Measurements from ENCODE around the gene HMGCS1.

Gene HMGCS1

GRCh38 chr5:43245724-43246385 lies 67.4 kb downstream of the HMGCS1 start:
- H3K4me3 ChIP-seq (ENCODE audit: low read depth in 1 of 2, low read length in 2 of 2), result no peak overlapping the region
- H3K27me3 ChIP-seq (ENCODE audit: insufficient read depth, low read length, poor library complexity), result peaks cover 10% of the 10 kb centered on the region
- ATAC-seq (ENCODE audit: insufficient read depth, low read depth), result no peak
- no peak overlapping the region for H2AFZ ChIP-seq (ENCODE audit: low read depth, low read length)
- H3K79me2 ChIP-seq (ENCODE audit: insufficient read depth, low read length), result no peaks in the 10 kb centered on the region
- H3K4me1 ChIP-seq (ENCODE audit: insufficient read depth, low read length), result no peaks in the 10 kb centered on the region
- TF ChIP-seq EZH2 (IDR thresholded peaks at IDR 0.05; ENCODE audit: borderline replicate concordance, low read depth, low read length, severe bottlenecking) (no peak), CTCF (IDR thresholded peaks at IDR 0.05; ENCODE audit: borderline replicate concordance, extremely low read depth, low read length, poor library complexity, severe bottlenecking) (no peak)
- H3K27ac ChIP-seq (ENCODE audit: low read length), result no peak overlapping the region
- no peak for DNase-seq
- H3K4me2 ChIP-seq (ENCODE audit: insufficient read depth, low read length), result no peak overlapping the region
- no peaks in the 10 kb centered on the region for H3K36me3 ChIP-seq (ENCODE audit: insufficient read depth, low read length)
- H3K9me3 ChIP-seq (ENCODE audit: insufficient read depth, low read length, severe bottlenecking), result no peaks in the 10 kb centered on the region
- no peak overlapping the region for H3K9ac ChIP-seq (ENCODE audit: low read depth, low read length)
- H4K20me1 ChIP-seq (ENCODE audit: insufficient read depth, low read length), result no peaks in the 10 kb centered on the region

- DNase-seq (no peak), ATAC-seq (ENCODE audit: insufficient read depth, low read depth) (no peak)
- no peak for TF ChIP-seq EZH2 (IDR thresholded peaks at IDR 0.05; ENCODE audit: borderline replicate concordance, low read depth, low read length, severe bottlenecking)
- no peak for TF ChIP-seq CTCF (IDR thresholded peaks at IDR 0.05; ENCODE audit: borderline replicate concordance, extremely low read depth, low read length, poor library complexity, severe bottlenecking)
Measured at GRCh38 chr5:43244823-43245565, 68.2 kb downstream of the HMGCS1 start.

GRCh38 chr5:43243270-43243669 lies 69.9 kb downstream of the HMGCS1 start:
- Histone ChIP-seq H2AFZ (ENCODE audit: low read depth, low read length) (no peak overlapping the region), H3K4me2 (ENCODE audit: insufficient read depth, low read length) (no peak overlapping the region), H3K27me3 (ENCODE audit: insufficient read depth, low read length, poor library complexity) (peaks cover 12% of the 10 kb centered on the region), H4K20me1 (ENCODE audit: insufficient read depth, low read length) (no peaks in the 10 kb centered on the region), H3K79me2 (ENCODE audit: insufficient read depth, low read length) (no peaks in the 10 kb centered on the region), H3K27ac (ENCODE audit: low read length) (no peak overlapping the region), H3K9me3 (ENCODE audit: insufficient read depth, low read length, severe bottlenecking) (no peaks in the 10 kb centered on the region), H3K9ac (ENCODE audit: low read depth, low read length) (no peak overlapping the region), H3K36me3 (ENCODE audit: insufficient read depth, low read length) (no peaks in the 10 kb centered on the region), H3K4me1 (ENCODE audit: insufficient read depth, low read length) (no peaks in the 10 kb centered on the region), H3K4me3 (ENCODE audit: low read depth in 1 of 2, low read length in 2 of 2) (no peak overlapping the region)
- ATAC-seq (ENCODE audit: insufficient read depth, low read depth) (no peak), DNase-seq (no peak)
- TF ChIP-seq CTCF (IDR thresholded peaks at IDR 0.05; ENCODE audit: borderline replicate concordance, extremely low read depth, low read length, poor library complexity, severe bottlenecking) (no peak), EZH2 (IDR thresholded peaks at IDR 0.05; ENCODE audit: borderline replicate concordance, low read depth, low read length, severe bottlenecking) (no peak)

More at GRCh38 chr5:43244823-43245565, 68.2 kb downstream of the HMGCS1 start:
- H3K4me2 ChIP-seq (ENCODE audit: insufficient read depth, low read length), result no peak overlapping the region
- no peaks in the 10 kb centered on the region for H3K9me3 ChIP-seq (ENCODE audit: insufficient read depth, low read length, severe bottlenecking)
- no peaks in the 10 kb centered on the region for H3K36me3 ChIP-seq (ENCODE audit: insufficient read depth, low read length)
- no peak overlapping the region for H3K9ac ChIP-seq (ENCODE audit: low read depth, low read length)
- H3K4me3 ChIP-seq (ENCODE audit: low read depth in 1 of 2, low read length in 2 of 2), result no peak overlapping the region
- no peaks in the 10 kb centered on the region for H3K4me1 ChIP-seq (ENCODE audit: insufficient read depth, low read length)
- no peak overlapping the region for H2AFZ ChIP-seq (ENCODE audit: low read depth, low read length)
- H4K20me1 ChIP-seq (ENCODE audit: insufficient read depth, low read length), result no peaks in the 10 kb centered on the region
- no peaks in the 10 kb centered on the region for H3K79me2 ChIP-seq (ENCODE audit: insufficient read depth, low read length)
- H3K27me3 ChIP-seq (ENCODE audit: insufficient read depth, low read length, poor library complexity), result peaks cover 10% of the 10 kb centered on the region
- H3K27ac ChIP-seq (ENCODE audit: low read length), result no peak overlapping the region

All from DND-41 (cell line).